Transverse colon (tissue), 4 donors: Measurements from ENCODE around the gene FLCN.

ENCODE experiments used
- POLR2A ChIP-seq: fragments of 450-650 bp; IDR thresholded peaks from one replicate; pipeline ENCODE4 v1.6.1; 2016; ENCODE audit warnings: antibody characterized with exemption, mild to moderate bottlenecking, moderate library complexity
- POLR2AphosphoS5 ChIP-seq, 3 donors: sonication (generic); formaldehyde crosslinking; IDR thresholded peaks; one replicate each; pipeline ENCODE4 v1.6.1; 2016; ENCODE audit warnings: antibody characterized with exemption in 3 of 3
- TF ChIP-seq, protein P1 (sequence below), 5 experiments: fragments of 200-600 bp in 3 of 5; fragments of 450-650 bp in 2 of 5; sonication (generic) in 3 of 5; IDR thresholded peaks; 1 replicate in 2 of 5; 2 replicates in 3 of 5; pipeline ENCODE4 v1.5.1; 2016 to 2017; ENCODE audit warnings: antibody characterized with exemption in 5 of 5, inconsistent platforms in 3 of 5, mild to moderate bottlenecking in 2 of 5, moderate library complexity in 1 of 5

DNA sequence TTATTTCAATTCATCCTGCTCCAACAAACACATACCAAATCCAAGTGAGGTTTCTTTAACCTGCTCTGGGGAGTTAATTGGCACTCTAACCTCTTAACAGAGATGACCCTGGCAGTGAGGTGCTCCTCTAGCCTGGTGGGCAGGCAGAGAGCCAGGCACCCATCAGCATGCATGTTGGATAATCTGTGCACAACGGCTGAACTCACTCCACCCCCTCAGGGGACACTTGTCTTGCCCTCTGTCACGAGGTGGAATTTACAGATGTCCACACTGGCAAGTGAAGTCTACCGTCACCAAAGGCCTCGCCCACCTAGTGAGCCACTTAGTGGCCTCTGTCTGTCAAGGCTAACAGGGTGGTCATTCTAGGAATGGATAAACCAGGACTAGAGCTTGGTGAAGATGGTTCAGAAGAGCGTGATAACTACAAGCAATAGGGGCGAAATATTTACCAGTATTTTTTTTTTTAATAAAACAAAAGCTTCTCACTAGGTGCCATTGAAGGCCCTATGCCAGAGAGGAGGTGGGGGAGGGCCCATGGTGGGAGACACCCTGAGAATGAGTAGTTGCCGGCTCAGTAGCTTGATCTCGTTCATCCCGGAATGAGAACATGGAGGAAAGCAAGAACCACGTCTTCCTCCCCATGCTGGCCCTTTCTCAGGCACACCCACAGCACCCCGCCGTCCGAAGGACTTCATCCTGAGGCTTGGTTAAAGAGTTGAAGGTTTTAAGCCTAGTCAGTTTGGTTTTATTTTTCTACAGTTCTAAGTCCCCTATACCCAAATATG is 56.0 kb downstream of the FLCN start:
- TF ChIP-seq, protein P1, sequence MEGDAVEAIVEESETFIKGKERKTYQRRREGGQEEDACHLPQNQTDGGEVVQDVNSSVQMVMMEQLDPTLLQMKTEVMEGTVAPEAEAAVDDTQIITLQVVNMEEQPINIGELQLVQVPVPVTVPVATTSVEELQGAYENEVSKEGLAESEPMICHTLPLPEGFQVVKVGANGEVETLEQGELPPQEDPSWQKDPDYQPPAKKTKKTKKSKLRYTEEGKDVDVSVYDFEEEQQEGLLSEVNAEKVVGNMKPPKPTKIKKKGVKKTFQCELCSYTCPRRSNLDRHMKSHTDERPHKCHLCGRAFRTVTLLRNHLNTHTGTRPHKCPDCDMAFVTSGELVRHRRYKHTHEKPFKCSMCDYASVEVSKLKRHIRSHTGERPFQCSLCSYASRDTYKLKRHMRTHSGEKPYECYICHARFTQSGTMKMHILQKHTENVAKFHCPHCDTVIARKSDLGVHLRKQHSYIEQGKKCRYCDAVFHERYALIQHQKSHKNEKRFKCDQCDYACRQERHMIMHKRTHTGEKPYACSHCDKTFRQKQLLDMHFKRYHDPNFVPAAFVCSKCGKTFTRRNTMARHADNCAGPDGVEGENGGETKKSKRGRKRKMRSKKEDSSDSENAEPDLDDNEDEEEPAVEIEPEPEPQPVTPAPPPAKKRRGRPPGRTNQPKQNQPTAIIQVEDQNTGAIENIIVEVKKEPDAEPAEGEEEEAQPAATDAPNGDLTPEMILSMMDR (IDR thresholded peaks at IDR 0.05), result no peak
- TF ChIP-seq POLR2AphosphoS5 (IDR thresholded peaks at IDR 0.05) (no peak), POLR2A (no peak)
